Calu3 (cell line): ENCODE results near the gene MGMT. TPM values are rescaled to one million over a fixed set of nuclear protein-coding genes. Genes with fewer than 3 reads are reported as not detected.

Experiments
- BruUV-seq: library from RNA; stranded (reverse); fragments of 400-500 nt; replicated peaks from 2 replicates; lab custom pipeline; 2021; lab: Mats Ljungman, UMichigan
- CTCF ChIA-PET: fragments of 300-600 bp; sonication (Branson Sonifier 250); formaldehyde crosslinking; loops from one replicate; lab custom pipeline; 2022; ENCODE audit warnings: antibody characterized with exemption; lab: Charles Lee
- DNase-seq: peaks from one replicate; pipeline ENCODE4 v3.0.0; 2022
- H3K27ac Mint-ChIP-seq: one replicate; pipeline ENCODE4 v1.8.0; 2022; ENCODE audit warnings: mixed read lengths; ENCODE audit not compliant: unreplicated experiment
- H3K27me3 Mint-ChIP-seq: one replicate; pipeline ENCODE4 v1.8.0; 2022; ENCODE audit warnings: mixed read lengths; ENCODE audit not compliant: unreplicated experiment
- H3K36me3 Mint-ChIP-seq: one replicate; pipeline ENCODE4 v1.8.0; 2022; ENCODE audit warnings: mild to moderate bottlenecking, moderate library complexity, mixed read lengths; ENCODE audit not compliant: insufficient read depth, unreplicated experiment
- H3K4me1 Mint-ChIP-seq: one replicate; pipeline ENCODE4 v1.8.0; 2022; ENCODE audit warnings: mild to moderate bottlenecking, low read depth, mixed read lengths; ENCODE audit not compliant: unreplicated experiment
- H3K4me3 Mint-ChIP-seq: one replicate; pipeline ENCODE4 v1.8.0; 2022; ENCODE audit warnings: mild to moderate bottlenecking, low read depth, moderate library complexity, mixed read lengths; ENCODE audit not compliant: unreplicated experiment
- H3K9me3 Mint-ChIP-seq: one replicate; pipeline ENCODE4 v1.8.0; 2022; ENCODE audit warnings: low read depth, mixed read lengths; ENCODE audit not compliant: unreplicated experiment
- intact Hi-C: fragments of 100-400 bp; cut with micrococcal nuclease; formaldehyde crosslinking; loops from one replicate; pipeline ENCODE4 v1.10.0; 2022; ENCODE audit not compliant: unreplicated experiment
- total RNA-seq: library from RNA; stranded (reverse); gene quantifications from 2 replicates; pipeline ENCODE4 v1.2.3, GENCODE V29; 2022
- TF ChIP-seq, protein P1 (sequence below): fragments of 200-600 bp; IDR thresholded peaks from one replicate; pipeline ENCODE4 v1.8.0; 2022; ENCODE audit warnings: antibody characterized with exemption; ENCODE audit not compliant: unreplicated experiment

MGMT gene
- total RNA-seq, 1 experiment from 2014 or later, result 8.3 TPM

- intact Hi-C loops, result no loop called here
- H3K27me3 Mint-ChIP-seq, result no peaks in the 10 kb centered on the region
- H3K9me3 Mint-ChIP-seq, result peaks cover 11% of the 10 kb centered on the region
- H3K36me3 Mint-ChIP-seq, result no peaks in the 10 kb centered on the region
- no TSS peak for BruUV-seq
- no peak for DNase-seq
- no peak overlapping the region for H3K4me3 Mint-ChIP-seq
- H3K4me1 Mint-ChIP-seq, result no peaks in the 10 kb centered on the region
- CTCF ChIA-PET, result no interaction called here
- H3K27ac Mint-ChIP-seq, result no peak overlapping the region
- TF ChIP-seq, protein P1, sequence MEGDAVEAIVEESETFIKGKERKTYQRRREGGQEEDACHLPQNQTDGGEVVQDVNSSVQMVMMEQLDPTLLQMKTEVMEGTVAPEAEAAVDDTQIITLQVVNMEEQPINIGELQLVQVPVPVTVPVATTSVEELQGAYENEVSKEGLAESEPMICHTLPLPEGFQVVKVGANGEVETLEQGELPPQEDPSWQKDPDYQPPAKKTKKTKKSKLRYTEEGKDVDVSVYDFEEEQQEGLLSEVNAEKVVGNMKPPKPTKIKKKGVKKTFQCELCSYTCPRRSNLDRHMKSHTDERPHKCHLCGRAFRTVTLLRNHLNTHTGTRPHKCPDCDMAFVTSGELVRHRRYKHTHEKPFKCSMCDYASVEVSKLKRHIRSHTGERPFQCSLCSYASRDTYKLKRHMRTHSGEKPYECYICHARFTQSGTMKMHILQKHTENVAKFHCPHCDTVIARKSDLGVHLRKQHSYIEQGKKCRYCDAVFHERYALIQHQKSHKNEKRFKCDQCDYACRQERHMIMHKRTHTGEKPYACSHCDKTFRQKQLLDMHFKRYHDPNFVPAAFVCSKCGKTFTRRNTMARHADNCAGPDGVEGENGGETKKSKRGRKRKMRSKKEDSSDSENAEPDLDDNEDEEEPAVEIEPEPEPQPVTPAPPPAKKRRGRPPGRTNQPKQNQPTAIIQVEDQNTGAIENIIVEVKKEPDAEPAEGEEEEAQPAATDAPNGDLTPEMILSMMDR, result no peak
Observed at GRCh38 chr10:129745186-129745750, 278.2 kb downstream of the MGMT start.

GRCh38 chr10:129754211-129755050, 287.4 kb downstream of the MGMT start:
- DNase-seq, result no peak
- CTCF ChIA-PET, result no interaction called here
- no peak overlapping the region for H3K4me3 Mint-ChIP-seq

GRCh38 chr10:129755158-129755591, 288.1 kb downstream of the MGMT start:
- CTCF ChIA-PET, result no interaction called here
- intact Hi-C loops, result no loop called here
- BruUV-seq, result no TSS peak
- no peak overlapping the region for H3K4me3 Mint-ChIP-seq
- TF ChIP-seq, protein P1, result no peak
- no peaks in the 10 kb centered on the region for H3K27me3 Mint-ChIP-seq
- H3K27ac Mint-ChIP-seq, result no peak overlapping the region
- peaks cover 8% of the 10 kb centered on the region for H3K9me3 Mint-ChIP-seq
- H3K4me1 Mint-ChIP-seq, result no peaks in the 10 kb centered on the region
- no peak for DNase-seq
- H3K36me3 Mint-ChIP-seq, result no peaks in the 10 kb centered on the region

More at GRCh38 chr10:129754211-129755050, 287.4 kb downstream of the MGMT start:
- Mint-ChIP-seq H3K27me3 (no peaks in the 10 kb centered on the region), H3K27ac (no peak overlapping the region), H3K36me3 (no peaks in the 10 kb centered on the region), H3K4me1 (no peaks in the 10 kb centered on the region), H3K9me3 (peaks cover 8% of the 10 kb centered on the region)
- TF ChIP-seq, protein P1, result no peak
- BruUV-seq, result no TSS peak
- intact Hi-C loops, result no loop called here

GRCh38 chr10:129755621-129756020, 288.6 kb downstream of the MGMT start:
- BruUV-seq, result no TSS peak
- H3K4me1 Mint-ChIP-seq, result no peaks in the 10 kb centered on the region
- TF ChIP-seq, protein P1, result no peak
- CTCF ChIA-PET, result no interaction called here
- H3K9me3 Mint-ChIP-seq, result peaks cover 8% of the 10 kb centered on the region
- no peak overlapping the region for H3K4me3 Mint-ChIP-seq
- no peaks in the 10 kb centered on the region for H3K27me3 Mint-ChIP-seq
- no peak for DNase-seq
- no peaks in the 10 kb centered on the region for H3K36me3 Mint-ChIP-seq
- intact Hi-C loops, result no loop called here
- no peak overlapping the region for H3K27ac Mint-ChIP-seq
